Skin epidermis (tissue), 12 donors: ENCODE results near the gene LPAR1.
A peak's percentile ranks its signal among the peaks of the same experiment; 100 is the strongest.
"Not testable (repeated sequence)": the region's sequence is repeated elsewhere in the genome, so short reads cannot be mapped to it uniquely, and the experiment has no call there.

Source experiments
- H3K27ac ChIP-seq, 21 experiments: fragments of 200-600 bp; sonication (generic) in 11 of 21; one replicate each; pipeline ENCODE4 v1.5.0; 2020; ENCODE audit warnings: mild to moderate bottlenecking in 3 of 21, inconsistent platforms in 2 of 21, moderate library complexity in 2 of 21
- H3K4me3 ChIP-seq, 7 experiments: fragments of 200-600 bp; sonication (generic) in 2 of 7; one replicate each; pipeline ENCODE4 v1.5.0; 2020; ENCODE audit warnings: inconsistent platforms in 2 of 7, mild to moderate bottlenecking in 2 of 7, moderate library complexity in 1 of 7

LPAR1 gene

DNA sequence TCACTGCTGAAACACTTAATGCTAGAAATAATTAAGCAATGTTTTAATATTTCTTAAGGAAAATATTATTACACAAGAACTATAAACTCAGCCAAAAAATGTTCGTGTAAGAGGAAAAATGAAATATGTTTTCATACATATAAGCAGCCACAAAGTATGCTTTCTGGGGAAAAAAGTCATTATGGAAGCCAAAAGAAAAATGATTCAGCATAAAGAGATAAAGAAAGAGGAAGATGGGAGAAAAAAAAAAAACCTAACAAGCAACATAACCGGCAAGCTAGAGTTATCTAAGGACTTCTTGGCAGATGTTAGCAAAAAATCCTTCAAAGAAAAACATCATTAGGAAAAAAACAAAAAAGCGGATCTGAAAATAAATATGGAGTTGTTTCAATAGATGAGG lies 190.6 kb downstream of the LPAR1 start:
- H3K27ac ChIP-seq: peak overlapping the region in 2 of 21 experiments; percentile 1 to 24
- no peak overlapping the region for H3K4me3 ChIP-seq

DNA sequence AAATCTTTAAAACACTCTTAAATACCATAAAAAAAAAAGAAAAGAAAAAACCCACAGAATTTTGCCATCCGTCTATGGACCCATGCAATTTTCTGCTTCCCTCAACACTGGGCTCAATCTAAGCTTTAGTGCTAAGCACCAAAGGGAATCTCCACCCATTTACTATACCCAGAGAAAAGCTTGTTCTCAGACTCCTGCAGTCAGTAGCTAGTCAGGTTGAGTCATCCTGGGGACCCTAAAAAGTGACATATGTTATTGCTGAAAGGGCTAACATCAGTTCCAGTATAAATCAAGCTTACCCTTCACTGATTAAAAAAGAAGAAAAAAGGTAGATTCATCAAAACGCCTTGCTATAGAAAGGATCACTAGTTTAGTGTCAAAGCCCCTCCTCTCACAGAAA lies 192.1 kb downstream of the LPAR1 start:
- no peak overlapping the region for H3K27ac ChIP-seq
- no peak overlapping the region for H3K4me3 ChIP-seq

DNA sequence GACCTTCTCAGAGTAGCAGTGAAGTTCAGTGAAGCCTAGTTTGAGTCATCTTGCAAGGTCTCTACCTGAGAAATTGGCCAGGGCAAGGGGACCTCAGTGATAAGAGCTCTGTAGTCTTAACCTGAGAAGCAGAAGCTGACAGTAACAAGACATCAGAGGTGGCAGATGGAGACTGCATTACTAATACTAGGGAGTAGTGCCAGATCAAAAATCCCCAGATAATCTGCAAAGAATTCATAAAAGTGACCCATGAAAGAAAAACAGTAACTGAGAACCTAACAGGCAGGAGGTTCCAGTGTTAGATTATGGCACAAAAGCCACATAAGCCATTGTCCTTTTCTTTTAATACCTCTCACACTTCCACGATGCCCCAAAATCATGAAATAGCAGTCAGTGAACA lies 194.1 kb downstream of the LPAR1 start:
- Histone ChIP-seq H3K4me3 (no peak overlapping the region), H3K27ac (no peak overlapping the region)

DNA sequence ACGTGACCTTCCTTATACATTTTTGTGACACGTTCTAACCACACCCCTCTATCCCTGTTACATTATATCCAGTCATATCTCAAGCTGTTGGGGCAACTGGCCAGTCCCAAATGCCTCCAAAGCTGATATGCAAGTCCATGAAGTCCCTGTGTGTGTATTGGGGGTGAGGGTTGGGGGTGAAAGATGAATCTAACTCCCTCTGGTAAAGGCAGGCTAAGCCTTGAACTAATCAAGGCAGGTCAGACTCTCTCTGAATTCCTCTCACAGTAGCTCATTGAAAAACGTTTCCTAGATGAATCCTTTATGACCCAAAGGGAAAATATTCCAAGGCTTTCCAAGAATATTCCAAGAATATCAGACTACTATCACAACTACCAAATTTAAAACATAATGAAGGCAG lies 195.3 kb downstream of the LPAR1 start:
- Histone ChIP-seq H3K4me3 (no peak overlapping the region), H3K27ac (no peak overlapping the region)

DNA sequence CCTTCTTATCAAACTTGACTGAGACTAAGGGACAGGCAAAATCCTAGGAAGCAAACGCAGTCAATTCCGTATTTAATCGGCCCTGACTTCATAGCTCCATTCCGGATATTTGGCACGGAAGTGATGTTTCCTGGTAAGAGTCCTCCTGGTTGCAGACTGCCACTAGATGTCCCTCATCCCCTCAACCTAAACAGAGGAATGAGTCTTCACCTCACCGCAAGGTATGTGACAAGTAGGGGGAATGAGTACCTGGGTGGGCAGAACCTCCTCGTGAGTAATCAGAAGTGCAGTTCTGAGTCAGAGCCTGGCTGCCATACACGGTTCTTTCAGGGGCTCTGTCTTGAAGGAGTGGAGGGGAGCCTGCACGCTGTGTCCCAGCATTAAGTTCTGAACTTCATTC lies 196.1 kb downstream of the LPAR1 start:
- Histone ChIP-seq H3K27ac (no peak overlapping the region), H3K4me3 (no peak overlapping the region)

DNA sequence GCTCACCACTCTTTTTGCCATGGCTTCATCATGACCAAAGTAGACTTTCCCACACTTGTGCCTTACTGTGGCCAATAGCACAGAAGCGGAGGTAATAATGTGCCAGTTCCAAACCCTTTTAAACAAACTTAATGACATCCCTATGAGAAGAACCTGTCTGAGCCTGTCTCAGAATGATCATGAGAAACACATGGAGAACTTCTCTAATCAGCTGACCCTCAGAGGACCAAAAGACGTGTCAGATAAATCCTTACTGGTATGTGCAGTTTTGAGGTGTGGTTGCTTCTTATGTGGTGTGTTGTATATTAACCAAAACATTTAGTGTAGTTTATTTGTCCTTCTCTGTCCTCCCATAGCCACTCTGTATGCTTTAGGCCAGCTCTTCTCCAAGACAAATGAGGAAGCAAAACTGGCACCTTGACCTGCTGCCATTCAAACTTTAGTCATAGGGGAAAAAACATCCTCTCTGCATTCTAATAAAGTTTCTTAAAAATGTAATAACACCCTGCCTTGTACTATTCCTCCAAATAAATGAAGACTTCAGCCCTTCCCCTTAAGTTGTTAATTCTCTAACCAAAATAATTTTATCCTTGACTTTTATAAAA lies 200.8 kb downstream of the LPAR1 start:
- H3K4me3 ChIP-seq: no peak overlapping the region
- H3K27ac ChIP-seq: no peak overlapping the region

DNA sequence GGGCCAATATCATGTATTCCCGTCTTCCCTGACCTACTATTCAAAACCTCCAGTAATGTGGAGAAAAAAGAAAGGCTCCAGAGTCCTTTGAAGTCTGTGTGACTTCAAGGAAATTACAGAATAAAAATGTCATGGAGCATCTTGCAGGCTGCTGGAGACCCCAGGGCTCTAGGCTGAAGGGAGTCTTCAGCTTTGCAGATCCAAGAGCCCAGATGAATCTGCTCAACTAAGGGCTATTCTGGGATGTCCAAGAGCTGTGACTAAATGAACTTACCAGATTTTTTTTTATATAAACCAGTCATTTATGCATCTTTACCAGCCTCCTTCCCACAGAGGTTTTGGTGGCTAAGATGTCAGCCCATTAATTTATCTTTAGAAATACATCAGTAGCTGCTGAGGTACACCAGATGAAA lies 202.4 kb downstream of the LPAR1 start:
- H3K27ac ChIP-seq: no peak overlapping the region
- no peak overlapping the region for H3K4me3 ChIP-seq

DNA sequence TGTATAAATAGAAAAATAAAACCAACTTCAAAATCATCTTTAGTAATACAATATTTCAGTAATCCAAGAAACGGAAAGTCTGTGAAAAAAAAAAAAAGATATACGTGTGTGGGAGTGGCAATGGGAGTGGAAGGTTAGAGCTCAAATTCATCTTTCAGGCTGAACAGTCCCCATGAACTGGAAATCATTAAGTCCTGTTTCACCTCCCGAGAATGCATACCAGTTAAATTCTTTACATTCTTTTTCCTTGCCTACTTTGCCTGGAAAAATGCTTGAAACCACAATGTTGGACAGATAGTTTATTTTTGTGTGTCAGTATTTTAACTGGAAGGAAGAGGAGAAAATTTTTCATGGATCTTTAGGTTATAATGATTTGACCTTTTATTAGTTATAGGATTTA lies 202.9 kb downstream of the LPAR1 start:
- H3K4me3 ChIP-seq: no peak overlapping the region
- no peak overlapping the region for H3K27ac ChIP-seq

DNA sequence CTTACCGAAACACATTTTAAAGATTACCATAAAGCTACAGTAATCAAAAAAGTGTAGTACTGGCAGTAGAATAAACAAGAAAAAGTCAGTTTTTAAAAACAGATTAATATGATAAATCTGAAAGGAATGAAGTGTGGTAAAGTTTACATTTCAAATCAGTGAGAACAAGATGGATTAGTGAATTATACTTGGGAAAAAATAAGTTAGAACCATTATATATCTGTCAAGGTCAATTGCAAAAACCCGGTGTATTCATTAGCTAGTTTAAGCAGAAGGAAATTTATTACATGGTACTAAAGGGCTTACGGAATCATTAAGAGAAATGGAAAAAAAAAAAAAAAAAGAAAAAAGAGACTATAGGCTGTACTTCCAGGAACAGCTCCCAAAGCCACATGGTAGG lies 205.3 kb downstream of the LPAR1 start:
- no peak overlapping the region for H3K4me3 ChIP-seq
- H3K27ac ChIP-seq: no peak overlapping the region

DNA sequence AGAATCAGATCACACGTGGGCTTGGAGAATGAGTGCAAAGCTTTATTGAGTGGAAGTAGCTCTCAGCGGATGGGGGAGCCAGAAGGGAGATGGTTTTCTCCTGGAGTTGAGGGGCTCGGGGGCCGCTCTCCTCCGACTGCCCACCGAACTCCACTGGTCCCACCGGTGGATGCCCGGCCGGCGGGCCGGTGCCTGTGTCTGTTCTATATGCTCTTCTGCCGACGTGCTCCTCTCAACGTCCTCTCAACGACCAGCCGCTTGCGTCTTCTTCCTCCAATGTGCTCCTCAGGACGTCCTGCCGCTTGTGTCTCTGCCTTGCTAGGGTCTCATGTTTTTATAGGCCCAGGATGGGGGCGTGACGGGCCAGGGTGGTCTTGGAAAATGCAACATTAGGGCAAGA lies 207.8 kb downstream of the LPAR1 start:
- Histone ChIP-seq H3K4me3 (no peak overlapping the region), H3K27ac (no peak overlapping the region)

DNA sequence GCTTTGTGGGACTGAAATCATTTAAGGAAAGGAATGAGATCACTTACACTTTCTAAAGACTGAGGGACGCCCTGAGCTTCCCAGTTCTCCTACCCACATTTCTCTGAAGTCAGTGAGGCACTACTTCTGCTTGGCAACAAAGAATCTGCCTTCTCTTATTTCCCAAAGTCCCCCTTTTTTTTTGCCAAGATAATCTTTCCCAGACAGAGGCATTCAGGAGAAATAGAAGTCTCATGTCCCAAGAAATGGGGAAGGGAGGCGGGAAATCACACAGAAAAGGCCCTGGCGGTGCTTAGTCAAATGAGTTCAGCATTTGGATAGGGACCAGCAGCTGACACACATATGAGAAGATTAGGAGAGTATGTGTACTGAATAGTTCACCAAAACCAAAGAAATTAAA lies 210.0 kb downstream of the LPAR1 start:
- Histone ChIP-seq H3K27ac (peak overlapping the region in 3 of 21 experiments; percentile 16 to 79 (median 59)), H3K4me3 (no peak overlapping the region)

DNA sequence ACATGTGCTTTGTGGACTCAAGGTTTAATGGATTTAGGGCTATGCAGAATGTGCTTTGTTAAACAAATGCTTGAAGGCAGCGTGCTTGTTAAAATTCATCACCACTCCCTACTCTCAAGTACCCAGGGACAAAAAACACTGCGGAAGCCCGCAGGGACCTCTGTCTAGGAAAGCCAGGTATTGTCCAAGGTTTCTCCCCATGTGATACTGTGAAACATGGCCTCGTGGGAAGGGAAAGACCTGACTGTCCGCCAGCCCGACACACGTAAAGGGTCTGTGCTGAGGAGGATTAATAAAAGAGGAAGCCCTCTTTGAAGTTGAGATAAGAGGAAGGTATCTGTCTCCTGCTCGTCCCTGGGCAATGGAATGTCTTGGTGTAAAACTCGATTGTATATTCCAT lies 211.9 kb downstream of the LPAR1 start:
- H3K4me3 ChIP-seq: not testable (repeated sequence)

DNA sequence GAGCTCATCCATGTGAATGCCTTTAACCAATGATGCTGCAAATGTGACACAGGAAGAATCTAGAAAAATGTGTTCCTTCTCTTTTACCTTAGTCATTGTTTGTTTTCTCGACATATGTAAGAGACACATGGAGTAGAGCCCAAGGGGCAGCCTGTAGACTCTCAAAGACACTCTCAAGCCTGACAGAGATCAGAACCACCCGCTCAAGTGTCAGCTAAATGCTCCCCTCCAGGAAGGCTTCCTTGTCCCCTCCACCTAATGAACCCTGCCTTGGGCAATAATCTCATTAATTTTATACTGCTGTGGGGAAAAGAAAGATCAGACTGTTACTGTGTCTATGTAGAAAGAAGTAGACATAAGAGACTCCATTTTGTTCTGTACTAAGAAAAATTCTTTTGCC lies 212.3 kb downstream of the LPAR1 start:
- Histone ChIP-seq H3K27ac (no peak overlapping the region), H3K4me3 (no peak overlapping the region)

More for the DNA sequence above, 211.9 kb downstream of the LPAR1 start:
- H3K27ac ChIP-seq: not testable (repeated sequence)

DNA sequence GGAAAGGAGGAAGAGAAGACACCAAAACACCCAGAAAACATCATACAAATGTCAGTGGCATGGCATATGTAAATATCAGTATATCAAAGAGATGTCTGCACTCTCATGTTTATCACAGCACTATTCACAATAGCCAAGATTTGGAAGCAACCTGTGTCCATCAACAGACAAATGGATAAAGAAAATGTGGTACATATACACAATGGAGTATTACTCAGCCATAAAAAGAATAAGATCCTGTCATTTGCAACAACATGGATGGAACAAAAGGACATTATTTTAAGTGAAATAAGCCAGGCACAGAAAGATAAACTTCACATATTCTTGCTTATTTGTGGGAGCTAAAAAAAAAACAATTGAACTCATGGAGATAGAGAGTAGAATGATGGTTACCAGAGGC lies 213.1 kb downstream of the LPAR1 start:
- H3K27ac ChIP-seq, H3K4me3 ChIP-seq: not testable (repeated sequence)
